Inflammatory macrophage (primary cell): ENCODE measurements around the gene DLGAP1.
A peak's percentile ranks its signal among the peaks of the same experiment; 100 is the strongest.

ENCODE experiments used
- DNase-seq, 2 donors: peaks; one replicate each; pipeline ENCODE4 v3.0.0-alpha.2; 2020 to 2022

DLGAP1 gene

GRCh38 chr18:3857544-3857943, 597.6 kb downstream of the DLGAP1 start:
- DNase-seq: no peak

DNA sequence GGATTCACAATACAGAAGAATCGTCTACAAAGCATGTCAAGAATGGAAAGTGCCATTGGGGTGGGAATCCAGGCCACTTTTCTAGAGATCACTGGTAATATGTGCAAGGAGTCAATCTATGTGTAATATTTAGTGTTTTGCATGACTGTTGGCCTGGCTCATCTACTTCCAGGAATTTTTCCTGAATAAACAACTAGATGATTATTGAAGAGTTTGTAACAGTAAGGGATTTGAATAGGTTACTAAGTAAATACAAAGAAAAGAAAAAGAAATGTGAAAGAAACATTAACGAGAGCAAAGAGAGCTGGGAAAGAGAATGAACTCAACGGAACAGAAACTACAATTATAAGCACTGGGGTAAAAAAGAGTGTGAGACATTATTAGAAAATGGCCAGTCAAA, 599.1 kb downstream of the DLGAP1 start:
- DNase-seq: no peak

DNA sequence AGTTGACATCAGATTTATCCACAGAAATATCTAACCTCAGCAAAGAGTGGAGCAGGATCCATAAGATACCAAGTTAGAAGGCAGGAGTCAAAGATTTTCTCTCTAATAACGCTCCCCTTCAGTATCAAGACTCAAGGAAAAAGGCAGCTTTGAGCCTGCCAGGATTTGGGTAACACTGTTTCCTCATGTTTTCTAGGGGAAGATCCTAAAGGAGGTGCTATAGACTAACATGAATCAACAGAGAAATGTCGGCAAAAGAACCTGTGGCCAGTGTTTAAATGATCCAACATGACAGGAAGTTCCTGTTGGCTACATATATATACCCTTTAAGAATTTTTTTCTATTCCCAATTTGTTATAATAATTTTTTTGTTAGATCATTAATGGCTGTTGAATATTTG, 602.8 kb downstream of the DLGAP1 start:
- DNase-seq: no peak

DNA sequence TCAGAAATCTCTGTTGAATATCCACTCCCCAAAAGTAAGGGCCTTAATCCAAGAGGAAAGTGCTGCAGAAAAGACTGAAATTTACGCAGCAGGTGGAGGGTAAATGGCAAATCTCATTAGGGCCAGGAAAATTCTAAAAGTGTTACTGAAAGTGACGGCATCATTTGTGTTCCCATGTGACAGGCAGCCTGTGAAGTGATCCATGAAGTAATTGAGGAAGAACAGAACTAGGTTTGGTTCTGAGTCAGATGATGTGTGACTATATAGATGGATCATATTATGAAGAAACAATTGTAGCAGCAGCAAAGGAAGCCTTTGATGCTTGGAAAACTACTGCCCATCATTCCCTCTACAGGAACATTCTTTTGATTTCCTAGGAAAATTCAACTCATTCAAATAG, 603.9 kb downstream of the DLGAP1 start:
- DNase-seq: peak in 1 of 2 donors; percentile 48

DNA sequence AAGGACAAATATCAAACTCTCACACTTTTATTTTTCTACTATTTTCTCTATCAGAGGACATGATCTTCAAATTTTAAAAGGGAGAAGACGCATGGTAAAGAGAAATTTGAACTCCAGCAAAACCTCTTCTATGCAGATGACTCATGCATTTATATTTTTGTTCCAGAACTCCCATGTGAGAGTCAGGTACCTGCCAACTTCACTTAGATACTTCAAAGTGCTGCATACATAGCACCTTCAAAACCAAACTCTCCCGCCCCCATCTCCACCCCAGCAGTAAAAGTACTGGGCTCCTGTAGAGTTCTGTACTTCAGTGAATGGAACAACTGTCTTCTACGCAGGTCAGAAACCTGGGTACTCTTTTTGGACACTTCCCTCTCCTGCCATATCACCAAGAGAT, 606.8 kb downstream of the DLGAP1 start:
- no peak for DNase-seq

GRCh38 chr18:3845161-3845560, 609.9 kb downstream of the DLGAP1 start:
- DNase-seq: no peak

GRCh38 chr18:3842844-3843243, 612.3 kb downstream of the DLGAP1 start:
- DNase-seq: no peak

GRCh38 chr18:3840766-3841165, 614.3 kb downstream of the DLGAP1 start:
- DNase-seq: no peak

GRCh38 chr18:3839581-3839981, 615.5 kb downstream of the DLGAP1 start:
- no peak for DNase-seq

- no peak for DNase-seq
Observed at GRCh38 chr18:3836483-3837335, 618.4 kb downstream of the DLGAP1 start.

DNA sequence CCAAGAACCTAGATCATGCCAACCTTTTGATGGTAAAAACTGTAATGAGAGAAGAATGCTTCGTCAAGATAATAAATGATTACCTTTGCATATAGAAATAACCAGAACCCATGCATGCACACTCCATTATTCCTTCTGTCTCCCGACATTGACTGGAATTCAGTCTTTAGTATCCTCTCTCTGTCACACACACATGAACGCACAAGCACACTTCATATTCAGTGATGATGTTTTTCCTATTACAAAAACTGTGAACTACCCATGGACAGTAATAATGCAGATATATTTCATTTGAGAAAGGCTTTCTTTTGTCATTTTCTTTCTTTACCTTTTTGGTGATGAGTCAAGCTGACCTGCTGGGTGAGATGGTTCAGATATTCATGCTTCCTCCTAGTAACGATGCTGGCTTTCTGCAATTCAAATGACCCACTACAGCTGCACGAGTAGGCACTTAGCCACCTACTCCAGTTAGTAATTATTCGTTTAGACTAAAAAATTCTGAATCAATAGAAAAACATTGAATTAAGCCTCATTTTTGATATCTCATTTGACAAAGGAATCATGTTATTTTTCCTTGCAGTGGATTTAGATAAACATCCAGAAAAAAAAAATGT, 623.0 kb downstream of the DLGAP1 start:
- DNase-seq: no peak

- DNase-seq: no peak
Observed at GRCh38 chr18:3830604-3831003, 624.5 kb downstream of the DLGAP1 start.

DNA sequence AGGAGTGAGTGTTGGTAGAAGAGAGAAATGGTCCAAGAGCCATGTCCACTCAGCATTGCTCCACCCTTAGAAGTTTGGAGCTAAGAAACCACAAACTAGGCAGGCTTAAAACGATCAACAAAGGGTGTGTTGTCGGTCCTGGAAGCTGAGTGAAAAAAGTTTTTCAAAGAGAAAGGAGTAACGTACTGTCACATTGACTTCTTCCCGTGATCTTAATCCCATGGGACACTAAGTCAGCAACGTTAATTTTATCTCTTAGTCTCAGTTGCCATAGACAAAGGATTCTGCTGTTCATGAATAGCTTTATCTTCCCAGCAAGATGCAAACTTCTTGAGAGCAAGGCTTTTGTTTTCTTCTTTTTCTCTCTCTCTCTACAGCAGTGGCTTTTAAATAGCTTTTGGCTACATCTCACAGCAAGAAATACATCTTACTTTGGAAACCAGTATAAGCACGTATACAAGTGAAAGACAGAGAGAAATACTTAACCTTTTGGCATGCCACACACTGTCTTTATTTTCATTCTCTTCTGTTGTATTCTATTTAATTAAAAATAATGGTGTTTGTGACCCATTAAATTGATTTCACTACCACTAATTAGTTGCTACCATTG, 627.8 kb downstream of the DLGAP1 start:
- DNase-seq: no peak

DNA sequence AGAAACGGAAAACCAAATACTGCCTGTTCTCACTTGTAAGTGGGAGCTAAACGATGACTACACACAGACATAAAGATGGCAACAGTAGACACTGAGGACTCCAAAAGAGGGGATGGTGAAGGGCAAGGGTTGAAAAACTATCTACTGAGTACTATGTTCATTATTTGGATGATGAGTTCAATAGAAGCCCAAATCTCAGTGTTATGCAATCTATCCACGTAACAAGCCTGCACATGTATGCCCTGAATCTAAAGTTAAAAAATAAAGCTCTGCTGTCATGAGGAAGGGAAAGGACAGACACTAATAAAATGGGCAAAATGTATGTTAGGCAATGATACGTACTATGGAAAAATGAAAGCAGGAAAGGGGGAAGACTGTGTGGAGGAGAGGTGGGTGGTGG, 629.1 kb downstream of the DLGAP1 start:
- no peak for DNase-seq

DNA sequence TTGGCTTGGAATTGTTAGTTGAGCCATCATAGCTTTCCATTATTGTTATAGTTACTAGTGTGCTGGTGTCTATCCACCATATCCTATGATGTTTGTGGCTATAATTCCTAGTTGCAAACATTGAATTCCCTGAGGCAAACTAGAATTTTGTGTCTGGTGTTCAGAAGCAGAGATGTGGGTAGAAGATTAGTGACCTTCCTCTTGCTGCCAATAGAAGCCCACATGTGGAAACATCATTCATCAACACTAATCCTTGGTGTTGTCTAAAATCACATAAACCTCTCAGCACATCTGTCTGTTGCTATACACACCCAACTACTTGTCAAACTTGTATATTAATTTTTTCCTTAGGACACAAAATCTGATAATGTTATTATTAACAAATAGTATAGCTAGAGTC, 631.0 kb downstream of the DLGAP1 start:
- no peak for DNase-seq

- DNase-seq: no peak
Observed at GRCh38 chr18:3823073-3823472, 632.0 kb downstream of the DLGAP1 start.

GRCh38 chr18:3821524-3821923, 633.6 kb downstream of the DLGAP1 start:
- no peak for DNase-seq

DNA sequence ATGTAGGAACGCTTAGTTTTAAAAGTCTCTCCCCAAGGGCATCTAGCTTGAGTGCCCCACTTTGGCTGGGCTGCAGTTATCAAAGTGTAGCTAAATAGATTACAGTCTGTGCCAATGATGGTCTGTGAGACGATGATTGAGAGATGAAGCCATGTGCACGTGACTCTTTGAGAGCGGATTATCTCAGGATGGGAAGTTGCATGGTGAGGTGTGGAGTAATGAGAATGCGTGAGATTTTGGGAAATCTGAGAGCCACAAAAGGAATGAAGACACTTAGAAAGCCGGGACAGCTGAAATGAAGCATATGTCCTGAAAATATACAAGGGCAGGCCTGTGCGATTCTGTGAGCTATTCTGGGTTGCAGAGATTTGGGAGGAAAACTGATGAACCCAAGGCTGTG, 635.1 kb downstream of the DLGAP1 start:
- no peak for DNase-seq

DNA sequence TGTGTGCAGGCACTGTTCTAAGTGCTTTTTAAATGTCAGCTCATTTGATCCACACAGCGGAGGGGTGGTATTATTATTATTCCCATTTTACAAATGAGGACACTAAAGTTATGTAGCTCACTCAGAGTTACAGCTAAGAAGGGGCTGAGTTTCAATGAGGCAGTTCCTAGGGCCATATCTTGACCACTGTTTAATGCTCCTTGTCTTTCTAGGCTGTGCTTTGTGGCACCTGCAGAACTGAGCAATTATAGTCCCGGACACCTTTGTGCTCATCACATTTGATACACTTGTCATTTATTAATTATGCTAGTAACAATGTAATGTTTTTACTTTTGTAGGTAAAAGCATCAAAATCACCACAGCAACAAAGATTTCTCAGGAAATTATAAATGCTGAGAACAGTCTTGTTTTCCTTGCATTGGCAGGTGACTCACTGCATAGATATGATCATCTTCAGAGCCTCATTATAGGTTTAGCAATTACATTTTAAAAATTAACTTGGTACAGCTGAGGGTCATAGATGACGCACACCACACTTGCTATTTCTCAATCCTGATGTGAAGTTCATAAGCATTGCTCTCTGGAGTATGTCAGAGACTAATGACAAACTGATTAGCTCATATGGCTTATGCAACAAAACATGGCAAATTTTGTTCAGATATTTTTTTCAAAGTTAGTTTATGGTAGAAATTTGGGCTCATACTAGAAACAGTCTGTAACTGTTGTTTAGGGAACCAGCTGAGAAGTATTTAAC, 638.3 kb downstream of the DLGAP1 start:
- DNase-seq: peak; percentile 21 to 50

DNA sequence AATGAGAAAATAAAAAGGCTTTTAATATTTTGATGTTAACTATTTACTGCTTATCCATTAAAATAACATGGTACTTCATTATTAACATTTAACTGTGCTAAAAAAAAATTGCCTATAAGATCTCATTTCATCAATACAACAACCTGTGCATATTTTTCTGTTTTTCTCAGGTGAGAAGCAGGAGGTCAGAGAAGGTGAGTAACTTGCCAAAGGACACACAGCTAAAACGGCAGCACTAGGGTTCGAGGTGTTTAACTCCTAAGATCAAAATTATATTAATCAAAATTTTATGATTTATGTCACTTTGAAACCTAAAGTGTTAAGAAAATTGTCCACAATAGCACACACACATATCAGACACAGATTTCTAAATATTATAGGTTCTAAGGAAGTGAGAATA, 639.1 kb downstream of the DLGAP1 start:
- no peak for DNase-seq

DNA sequence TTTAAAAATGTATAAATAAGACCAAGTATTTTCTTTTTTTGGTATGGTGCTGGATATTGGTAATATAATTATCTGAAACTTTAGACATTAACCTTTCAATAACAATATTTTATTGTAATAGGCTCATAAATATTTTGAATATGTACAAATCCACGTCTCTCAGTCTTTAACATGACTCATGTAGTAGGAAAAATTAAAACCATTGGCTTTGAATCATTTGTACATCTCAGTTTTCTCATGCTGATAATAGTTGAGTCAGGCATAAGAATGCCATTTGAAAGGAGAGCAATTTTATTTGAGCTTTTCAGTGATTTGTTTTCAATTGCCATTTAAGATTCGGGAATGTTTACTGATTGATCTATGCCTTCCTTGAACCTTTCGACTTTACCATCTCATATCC, 640.3 kb downstream of the DLGAP1 start:
- DNase-seq: no peak

DNA sequence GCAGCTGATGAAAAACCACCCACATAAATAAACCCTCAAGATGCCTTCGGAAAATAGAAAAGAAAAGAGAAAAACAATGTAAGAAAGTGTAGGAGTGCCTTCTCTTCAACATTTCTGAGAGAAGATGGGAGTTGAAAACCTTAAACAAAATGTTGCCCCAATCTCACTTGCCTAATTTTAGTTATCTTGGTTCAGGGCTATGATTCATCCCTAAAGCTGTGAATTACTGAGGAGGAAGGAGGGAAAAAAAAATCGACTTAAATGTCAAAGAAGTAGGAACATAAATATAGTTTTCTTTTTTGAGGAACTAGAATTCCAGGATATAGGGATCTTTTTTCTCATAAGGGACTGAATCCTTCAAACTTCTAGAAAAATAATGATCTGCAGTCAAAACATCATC, 644.8 kb downstream of the DLGAP1 start:
- no peak for DNase-seq
